Islet of Langerhans (tissue), 1 donor: ENCODE data around the gene MPPE1.
"Not testable (repeated sequence)": the region's sequence is repeated elsewhere in the genome, so short reads cannot be mapped to it uniquely, and the experiment has no call there.

ENCODE experiments used
- FAIRE-seq: peaks from one replicate; lab custom pipeline; 2011; peaks lifted over from hg19 to GRCh38; lab: Jason Lieb, UNC

Gene MPPE1

GRCh38 chr18:11908182-11909060 lies at the start of gene MPPE1:
TSS of gene MPPE1 (minus strand) at chr18:11908317. CDS start at chr18:11897264, 11,053 bp downstream.
- FAIRE-seq = no peak

GRCh38 chr18:11957636-11958035 lies 49.5 kb upstream of the MPPE1 start:
- FAIRE-seq = no peak

- FAIRE-seq = no peak
Observed at GRCh38 chr18:11956371-11957308, 48.5 kb upstream of the MPPE1 start.

- FAIRE-seq = no peak
Observed at GRCh38 chr18:11955239-11956029, 47.3 kb upstream of the MPPE1 start.

- no peak for FAIRE-seq
Observed at GRCh38 chr18:11953113-11953512, 45.0 kb upstream of the MPPE1 start.

- FAIRE-seq = no peak
Observed at GRCh38 chr18:11951390-11951851, 43.3 kb upstream of the MPPE1 start.

GRCh38 chr18:11950824-11951223 lies 42.7 kb upstream of the MPPE1 start:
- FAIRE-seq = no peak

GRCh38 chr18:11948852-11949523 lies 40.9 kb upstream of the MPPE1 start:
- FAIRE-seq = no peak

GRCh38 chr18:11947214-11948191 lies 39.4 kb upstream of the MPPE1 start:
- FAIRE-seq = no peak

- no peak for FAIRE-seq
Observed at GRCh38 chr18:11946756-11947155, 38.6 kb upstream of the MPPE1 start.

- not testable (repeated sequence) for FAIRE-seq
Observed at GRCh38 chr18:11945834-11946659, 37.9 kb upstream of the MPPE1 start.

GRCh38 chr18:11944786-11945185 lies 36.7 kb upstream of the MPPE1 start:
- FAIRE-seq = no peak

GRCh38 chr18:11944252-11944651 lies 36.1 kb upstream of the MPPE1 start:
- FAIRE-seq = no peak

- FAIRE-seq = no peak
Observed at GRCh38 chr18:11943551-11943950, 35.4 kb upstream of the MPPE1 start.

- FAIRE-seq = no peak
Observed at GRCh38 chr18:11940956-11941355, 32.8 kb upstream of the MPPE1 start.

- FAIRE-seq = peak; percentile 47
Observed at GRCh38 chr18:11937874-11938478, 29.9 kb upstream of the MPPE1 start.

- no peak for FAIRE-seq
Observed at GRCh38 chr18:11932393-11932792, 24.3 kb upstream of the MPPE1 start.

- no peak for FAIRE-seq
Observed at GRCh38 chr18:11927497-11927896, 19.4 kb upstream of the MPPE1 start.
